Activated CD4-positive, alpha-beta T cell treated with anti-CD3 and anti-CD28 coated beads, Interleukin-2, amount 10 ng/mL, durations not matched to agents 7 days and 5 days (primary cell): ENCODE data around the gene HS3ST2. TPM values are rescaled to one million over a fixed set of nuclear protein-coding genes. Genes with fewer than 3 reads are reported as not detected.
"Not testable (repeated sequence)": the region's sequence is repeated elsewhere in the genome, so short reads cannot be mapped to it uniquely, and the experiment has no call there.

Source experiments
- CTCF ChIA-PET: fragments of 350-600 bp; sonication (Branson Sonifier 250); formaldehyde crosslinking; loops from one replicate; lab custom pipeline; 2021; ENCODE audit warnings: antibody characterized with exemption; lab: Charles Lee
- POLR2A ChIA-PET: fragments of 350-600 bp; sonication (Branson Sonifier 250); formaldehyde crosslinking; loops from one replicate; lab custom pipeline; 2021; ENCODE audit warnings: antibody characterized with exemption; lab: Charles Lee
- DNase-seq: peaks from one replicate; pipeline ENCODE4 v3.0.0-alpha.2; 2020
- H3K27ac Mint-ChIP-seq: one replicate; pipeline ENCODE4 v1.8.0; 2021; ENCODE audit warnings: mild to moderate bottlenecking, moderate library complexity, mixed read lengths
- H3K27me3 Mint-ChIP-seq: one replicate; pipeline ENCODE4 v1.8.0; 2021; ENCODE audit warnings: mixed read lengths
- H3K36me3 Mint-ChIP-seq: one replicate; pipeline ENCODE4 v1.8.0; 2021; ENCODE audit warnings: low read depth, mixed read lengths
- H3K4me1 Mint-ChIP-seq: one replicate; pipeline ENCODE4 v1.8.0; 2021; ENCODE audit warnings: mixed read lengths
- H3K4me3 Mint-ChIP-seq: one replicate; pipeline ENCODE4 v1.8.0; 2021; ENCODE audit warnings: mild to moderate bottlenecking, moderate library complexity, mixed read lengths
- H3K9me3 Mint-ChIP-seq: one replicate; pipeline ENCODE4 v1.8.0; 2021; ENCODE audit warnings: mixed read lengths
- total RNA-seq, 2 experiments: library from RNA; stranded (reverse); gene quantifications; one replicate each; pipeline ENCODE4 v1.2.3, GENCODE V29; 2021

The HS3ST2 gene
- total RNA-seq, 2 experiments from 2014 or later: not detected

GRCh38 chr16:22929461-22929860, 115.5 kb downstream of the HS3ST2 start:
- no peaks in the 10 kb centered on the region for H3K36me3 Mint-ChIP-seq
- POLR2A ChIA-PET: no interaction called here

GRCh38 chr16:22932032-22932771, 118.2 kb downstream of the HS3ST2 start:
- no peak for DNase-seq
- H3K27me3 Mint-ChIP-seq: peaks cover 23% of the 10 kb centered on the region
- H3K27ac Mint-ChIP-seq: no peak overlapping the region
- no peaks in the 10 kb centered on the region for H3K9me3 Mint-ChIP-seq
- H3K4me1 Mint-ChIP-seq: no peaks in the 10 kb centered on the region
- no peak overlapping the region for H3K4me3 Mint-ChIP-seq
- no peaks in the 10 kb centered on the region for H3K36me3 Mint-ChIP-seq
- ChIA-PET CTCF (no interaction called here), POLR2A (no interaction called here)

More at GRCh38 chr16:22929461-22929860, 115.5 kb downstream of the HS3ST2 start:
- CTCF ChIA-PET: no interaction called here
- Mint-ChIP-seq H3K27me3 (peaks cover 16% of the 10 kb centered on the region), H3K9me3 (no peaks in the 10 kb centered on the region), H3K4me3 (no peak overlapping the region), H3K4me1 (no peaks in the 10 kb centered on the region), H3K27ac (no peak overlapping the region)
- no peak for DNase-seq

GRCh38 chr16:22933173-22933572, 119.2 kb downstream of the HS3ST2 start:
- Mint-ChIP-seq H3K36me3 (no peaks in the 10 kb centered on the region), H3K9me3 (no peaks in the 10 kb centered on the region), H3K27me3 (peaks cover 19% of the 10 kb centered on the region), H3K27ac (no peak overlapping the region), H3K4me3 (no peak overlapping the region), H3K4me1 (no peaks in the 10 kb centered on the region)
- no peak for DNase-seq
- POLR2A ChIA-PET: no interaction called here
- CTCF ChIA-PET: no interaction called here

GRCh38 chr16:22934786-22935185, 120.8 kb downstream of the HS3ST2 start:
- ChIA-PET CTCF (no interaction called here), POLR2A (no interaction called here)
- peaks cover 17% of the 10 kb centered on the region for H3K27me3 Mint-ChIP-seq
- no peaks in the 10 kb centered on the region for H3K9me3 Mint-ChIP-seq
- H3K4me1 Mint-ChIP-seq: no peaks in the 10 kb centered on the region
- DNase-seq: no peak
- no peaks in the 10 kb centered on the region for H3K36me3 Mint-ChIP-seq
- H3K4me3 Mint-ChIP-seq: no peak overlapping the region
- no peak overlapping the region for H3K27ac Mint-ChIP-seq

- no peaks in the 10 kb centered on the region for H3K4me1 Mint-ChIP-seq
- no peaks in the 10 kb centered on the region for H3K36me3 Mint-ChIP-seq
- no peaks in the 10 kb centered on the region for H3K9me3 Mint-ChIP-seq
- no peak for DNase-seq
- CTCF ChIA-PET: interaction anchor here (0.6 kb wide), 1 partner anchor 36 kb away, joined by 3 read pairs; no protein-coding TSS in a partner anchor
- H3K27me3 Mint-ChIP-seq: peaks cover 15% of the 10 kb centered on the region
- no peak overlapping the region for H3K4me3 Mint-ChIP-seq
- POLR2A ChIA-PET: no interaction called here
- H3K27ac Mint-ChIP-seq: no peak overlapping the region
Measured at GRCh38 chr16:22937169-22937568, 123.2 kb downstream of the HS3ST2 start.

- Mint-ChIP-seq H3K36me3 (no peaks in the 10 kb centered on the region), H3K27me3 (peaks cover 9% of the 10 kb centered on the region), H3K4me3 (no peak overlapping the region), H3K9me3 (no peaks in the 10 kb centered on the region), H3K27ac (no peak overlapping the region), H3K4me1 (no peaks in the 10 kb centered on the region)
- ChIA-PET CTCF (interaction anchor here (1.4 kb wide), 1 partner anchor 11 kb away, joined by 3 read pairs; no protein-coding TSS in a partner anchor), POLR2A (no interaction called here)
- DNase-seq: no peak
Measured at GRCh38 chr16:22938647-22939046, 124.7 kb downstream of the HS3ST2 start.

GRCh38 chr16:22939744-22940363, 125.9 kb downstream of the HS3ST2 start:
- H3K9me3 Mint-ChIP-seq, DNase-seq, H3K27ac Mint-ChIP-seq, H3K4me1 Mint-ChIP-seq, H3K36me3 Mint-ChIP-seq, POLR2A ChIA-PET, CTCF ChIA-PET, H3K4me3 Mint-ChIP-seq: not testable (repeated sequence)
- peaks cover 10% of the 10 kb centered on the region for H3K27me3 Mint-ChIP-seq

- POLR2A ChIA-PET: no interaction called here
Measured at GRCh38 chr16:22941970-22942501, 128.1 kb downstream of the HS3ST2 start.

GRCh38 chr16:22942811-22943210, 128.8 kb downstream of the HS3ST2 start:
- no peaks in the 10 kb centered on the region for H3K9me3 Mint-ChIP-seq
- no peak for DNase-seq
- H3K27ac Mint-ChIP-seq: no peak overlapping the region
- H3K4me3 Mint-ChIP-seq: no peak overlapping the region
- peaks cover 24% of the 10 kb centered on the region for H3K27me3 Mint-ChIP-seq
- ChIA-PET CTCF (no interaction called here), POLR2A (no interaction called here)
- no peaks in the 10 kb centered on the region for H3K36me3 Mint-ChIP-seq
- no peaks in the 10 kb centered on the region for H3K4me1 Mint-ChIP-seq

More at GRCh38 chr16:22941970-22942501, 128.1 kb downstream of the HS3ST2 start:
- Mint-ChIP-seq H3K9me3 (no peaks in the 10 kb centered on the region), H3K27me3 (peaks cover 17% of the 10 kb centered on the region), H3K27ac (no peak overlapping the region), H3K36me3 (no peaks in the 10 kb centered on the region), H3K4me1 (no peaks in the 10 kb centered on the region), H3K4me3 (no peak overlapping the region)
- CTCF ChIA-PET: no interaction called here
- no peak for DNase-seq

GRCh38 chr16:22945361-22945760, 131.4 kb downstream of the HS3ST2 start:
- POLR2A ChIA-PET: no interaction called here
- H3K4me3 Mint-ChIP-seq: no peak overlapping the region
- DNase-seq: no peak
- peaks cover 3% of the 10 kb centered on the region for H3K4me1 Mint-ChIP-seq
- H3K36me3 Mint-ChIP-seq: no peaks in the 10 kb centered on the region
- no peak overlapping the region for H3K27ac Mint-ChIP-seq
- no peaks in the 10 kb centered on the region for H3K9me3 Mint-ChIP-seq
- CTCF ChIA-PET: interaction anchor here (0.7 kb wide), 1 partner anchor 1298 kb away, joined by 3 read pairs; no protein-coding TSS in a partner anchor
- H3K27me3 Mint-ChIP-seq: peaks cover 30% of the 10 kb centered on the region

GRCh38 chr16:22946433-22946832, 132.5 kb downstream of the HS3ST2 start:
- POLR2A ChIA-PET: no interaction called here
- DNase-seq: no peak
- H3K9me3 Mint-ChIP-seq: no peaks in the 10 kb centered on the region
- H3K36me3 Mint-ChIP-seq: no peaks in the 10 kb centered on the region
- no peak overlapping the region for H3K4me3 Mint-ChIP-seq
- peaks cover 3% of the 10 kb centered on the region for H3K4me1 Mint-ChIP-seq
- no peak overlapping the region for H3K27ac Mint-ChIP-seq
- H3K27me3 Mint-ChIP-seq: peaks cover 30% of the 10 kb centered on the region
- CTCF ChIA-PET: no interaction called here

- Mint-ChIP-seq H3K27ac (no peak overlapping the region), H3K4me1 (peaks cover 3% of the 10 kb centered on the region), H3K4me3 (no peak overlapping the region), H3K36me3 (no peaks in the 10 kb centered on the region), H3K27me3 (peaks cover 30% of the 10 kb centered on the region), H3K9me3 (no peaks in the 10 kb centered on the region)
- no peak for DNase-seq
- ChIA-PET CTCF (interaction anchor here (1.1 kb wide), 1 partner anchor 40 kb away, joined by 3 read pairs; no protein-coding TSS in a partner anchor), POLR2A (no interaction called here)
Measured at GRCh38 chr16:22948058-22948602, 134.2 kb downstream of the HS3ST2 start.
